NCI-H345 treated with DMSO at 0.1 percent for 48 hours (cell line): Measurements from ENCODE around the gene RPF1.
"Not testable (repeated sequence)": the region's sequence is repeated elsewhere in the genome, so short reads cannot be mapped to it uniquely, and the experiment has no call there.

ENCODE experiments used
- DNase-seq: peaks from one replicate; lab custom pipeline; 2025; ENCODE audit not compliant: unreplicated experiment; lab: John Stamatoyannopoulos, UW

Gene RPF1

DNA sequence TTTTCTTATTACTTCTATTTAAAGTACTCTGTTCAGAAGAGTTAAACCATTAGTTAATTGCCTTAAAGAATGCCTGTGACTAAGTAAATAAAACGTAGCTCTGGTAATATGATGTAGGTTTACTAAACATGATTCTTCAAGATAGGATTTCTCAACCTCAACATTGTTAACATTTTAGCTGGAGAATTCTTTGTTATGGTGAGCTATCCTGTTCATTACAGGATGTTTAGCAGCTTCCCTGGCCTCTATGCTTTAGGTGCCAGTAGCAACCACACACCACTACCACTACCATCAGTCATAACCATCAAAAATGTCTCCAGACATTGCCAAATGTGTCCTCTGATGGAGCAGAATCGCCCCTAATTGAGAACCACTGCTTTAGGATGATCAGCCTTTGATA, 10.7 kb downstream of the RPF1 start:
- no peak for DNase-seq

DNA sequence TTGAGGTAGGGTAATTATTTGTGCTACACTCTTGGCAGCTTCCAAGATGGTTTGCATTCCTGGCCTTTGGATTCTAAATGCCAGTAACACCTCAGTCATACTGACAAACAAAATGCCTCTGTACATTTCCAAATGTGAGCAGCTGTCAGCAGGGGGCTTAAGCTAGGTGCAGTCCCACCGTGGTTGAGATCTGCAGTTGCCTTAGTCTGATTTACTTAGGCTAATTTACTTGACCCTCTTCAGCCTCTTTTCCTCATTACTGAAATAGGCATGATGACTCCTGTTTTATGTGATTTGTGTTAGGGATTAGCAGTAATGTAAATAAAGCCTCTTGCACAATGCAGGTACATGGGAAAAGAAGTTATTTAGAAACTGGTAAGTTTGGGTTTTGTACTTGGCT, 13.7 kb downstream of the RPF1 start:
- no peak for DNase-seq

DNA sequence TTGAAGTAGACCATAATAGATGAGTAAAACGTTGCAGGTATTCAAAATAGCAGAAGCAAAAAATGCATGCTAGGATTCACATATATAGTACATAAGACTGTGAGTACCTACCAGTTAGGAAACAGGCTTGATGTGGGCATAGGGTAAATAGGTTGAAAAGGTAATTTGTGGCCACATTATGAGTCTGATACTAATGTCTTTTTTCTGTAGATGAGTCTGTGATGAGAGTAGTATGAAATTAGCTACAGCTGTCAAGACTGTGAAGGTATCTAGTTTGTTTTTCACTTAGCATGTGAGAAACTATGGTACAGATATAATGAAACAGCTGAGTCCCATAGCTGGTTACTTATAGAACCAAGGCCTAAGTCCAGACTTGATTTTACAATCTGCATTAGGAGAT, 14.7 kb downstream of the RPF1 start:
- no peak for DNase-seq

DNA sequence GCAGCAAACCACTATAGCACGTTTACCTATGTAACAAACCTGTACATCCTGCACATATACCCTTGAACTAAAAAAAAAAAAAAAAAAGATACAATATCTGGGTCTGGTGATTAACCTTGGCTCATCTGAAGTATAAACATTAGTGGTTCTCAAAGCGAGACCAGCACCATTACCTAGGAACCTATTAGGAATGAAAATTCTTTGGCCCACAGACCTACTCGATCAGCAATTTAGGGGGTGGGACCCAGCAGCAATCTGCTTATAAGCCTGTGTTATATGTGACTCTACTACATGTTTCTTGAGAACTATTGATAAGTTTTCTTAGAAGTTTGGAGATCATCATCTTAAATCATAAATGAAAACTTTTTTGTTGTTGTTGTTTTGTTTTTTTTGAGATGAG, 17.4 kb downstream of the RPF1 start:
- DNase-seq, result no peak

- DNase-seq, result no peak
Observed at GRCh38 chr1:84497631-84498275, 18.7 kb downstream of the RPF1 start.

DNA sequence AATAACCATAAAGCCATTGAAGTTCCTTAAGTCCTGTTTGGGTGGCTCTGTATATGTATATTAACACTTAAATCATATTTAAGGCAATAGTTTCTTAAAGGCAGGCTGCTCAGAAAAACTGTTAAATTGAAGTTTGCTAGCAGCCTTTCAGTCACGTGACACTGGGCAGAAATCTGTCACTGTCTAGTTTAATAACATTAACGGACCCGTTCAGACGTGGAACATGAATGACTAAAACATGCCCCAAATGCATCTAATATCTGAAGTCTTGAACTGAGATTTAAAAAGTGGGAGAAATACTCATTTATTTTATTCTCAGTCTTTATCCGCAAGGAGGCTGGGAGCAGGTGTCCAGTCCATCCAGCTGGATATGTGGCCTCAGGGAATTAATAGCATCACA, 23.9 kb downstream of the RPF1 start:
- no peak for DNase-seq

GRCh38 chr1:84504580-84505492, 25.8 kb downstream of the RPF1 start:
- DNase-seq, result no peak

DNA sequence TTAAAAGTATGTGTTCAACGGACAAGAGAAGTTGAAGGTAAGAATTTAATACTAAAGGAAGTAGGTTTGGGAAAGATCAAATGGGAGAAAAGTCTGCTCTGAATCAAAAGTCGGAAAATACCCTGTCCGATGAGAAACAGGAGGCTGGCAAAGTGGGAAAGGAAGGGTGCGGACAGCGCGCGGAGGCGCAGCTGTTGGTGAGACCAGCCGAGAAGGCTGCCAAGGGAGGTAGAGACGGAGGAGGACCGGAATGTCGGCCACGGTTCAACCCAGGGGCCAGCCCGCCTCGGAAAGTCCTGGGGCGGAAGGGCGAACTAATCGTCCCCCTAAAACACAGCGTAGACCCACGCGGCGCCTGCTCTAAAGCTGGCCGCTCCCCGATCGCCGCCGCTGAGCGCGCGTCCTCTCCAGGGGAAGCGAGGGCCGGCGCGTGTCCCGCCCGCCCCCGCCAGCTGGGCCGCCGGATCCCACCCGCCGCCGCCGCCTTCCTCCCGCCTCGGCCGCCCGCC, 26.5 kb downstream of the RPF1 start:
- peak; percentile 25 for DNase-seq

GRCh38 chr1:84506002-84506728, 27.1 kb downstream of the RPF1 start, which contains the start of the genes GNG5 and SPATA1:
GNG5 (minus strand) TSS chr1:84506581; CDS start chr1:84506091, 490 bp downstream.
SPATA1 (plus strand) TSS chr1:84506386; CDS start chr1:84516360, 9,974 bp downstream.
- DNase-seq, result peak; percentile 95

DNA sequence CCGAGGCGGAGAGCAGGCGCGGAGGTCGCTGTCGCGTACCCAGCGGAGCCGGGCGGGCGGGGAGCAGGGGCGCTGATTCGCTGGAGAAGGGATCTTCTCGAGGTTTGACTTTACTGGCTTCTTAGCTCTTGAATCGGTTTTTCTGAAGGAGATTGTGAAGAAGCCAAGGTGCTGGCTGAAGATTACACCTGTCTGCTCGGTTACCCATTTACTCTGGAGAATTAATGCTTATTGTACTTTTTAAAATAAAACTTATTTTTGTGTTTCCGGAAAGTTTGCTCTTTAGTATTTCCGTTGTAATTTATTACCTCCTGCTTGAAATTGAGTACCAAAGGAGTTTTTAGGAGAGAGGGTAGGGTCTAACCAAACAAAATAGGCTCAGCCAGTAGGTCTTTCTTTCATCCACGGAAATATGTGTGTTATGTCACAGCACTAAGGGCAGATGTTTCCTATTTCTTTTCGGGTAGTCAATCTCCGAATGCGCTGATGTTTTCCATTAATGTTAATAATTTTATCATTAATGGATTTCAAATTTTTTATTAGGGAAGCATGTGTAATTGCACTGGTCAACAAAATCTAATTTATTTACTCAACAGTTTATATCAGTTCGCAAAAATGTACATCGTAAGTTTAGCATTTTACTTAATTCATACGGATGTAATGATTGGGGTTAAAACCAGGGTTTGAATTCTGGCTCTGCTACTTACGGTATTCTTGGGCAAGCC, 27.8 kb downstream of the RPF1 start:
- DNase-seq, result peak; percentile 53

- DNase-seq, result not testable (repeated sequence)
Observed at GRCh38 chr1:84507887-84508286, 28.8 kb downstream of the RPF1 start.

DNA sequence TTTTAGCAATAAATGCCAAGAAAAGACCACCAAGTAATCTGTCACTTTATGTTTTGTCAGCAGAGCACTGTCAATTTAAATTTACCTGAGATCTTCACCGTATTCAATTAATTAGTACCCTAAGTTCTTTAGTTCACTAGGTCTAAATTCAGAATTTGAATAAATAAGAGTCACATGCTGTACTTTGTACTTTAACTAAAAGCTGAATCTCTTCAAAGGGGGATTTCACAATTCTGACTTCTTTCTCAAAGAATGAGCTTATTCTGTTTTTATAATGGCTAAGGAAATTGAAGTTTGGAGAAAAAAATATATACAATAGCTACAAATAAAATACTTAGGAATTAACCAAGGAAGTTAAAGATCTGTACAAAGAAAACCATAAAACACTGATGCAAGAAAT, 29.4 kb downstream of the RPF1 start:
- no peak for DNase-seq

- no peak for DNase-seq
Observed at GRCh38 chr1:84509029-84509428, 30.0 kb downstream of the RPF1 start.

GRCh38 chr1:84510165-84510564, 31.1 kb downstream of the RPF1 start:
- no peak for DNase-seq

GRCh38 chr1:84510668-84511067, 31.6 kb downstream of the RPF1 start:
- DNase-seq, result no peak

GRCh38 chr1:84524590-84524989, 45.5 kb downstream of the RPF1 start:
- DNase-seq, result no peak

DNA sequence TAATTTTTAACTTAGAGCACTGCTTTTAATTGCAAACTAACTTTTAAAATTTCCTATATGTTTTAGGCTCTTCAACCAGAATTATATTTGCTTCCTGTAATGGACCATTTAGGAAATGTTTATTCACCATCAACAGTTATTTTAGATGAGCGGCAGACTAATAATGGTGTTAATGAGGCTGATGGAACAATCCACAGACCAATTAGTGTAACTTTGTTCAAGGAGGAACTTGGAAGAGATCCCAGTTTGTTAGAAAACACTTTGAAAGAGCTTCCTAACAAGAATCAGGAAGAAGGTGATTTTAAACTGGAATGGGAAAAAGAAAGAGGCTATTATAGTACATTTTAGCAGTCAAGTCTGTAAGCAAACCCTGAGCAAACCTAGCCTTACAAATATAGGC, 46.7 kb downstream of the RPF1 start:
- DNase-seq, result no peak

GRCh38 chr1:84538599-84538998, 59.5 kb downstream of the RPF1 start:
- DNase-seq, result no peak

DNA sequence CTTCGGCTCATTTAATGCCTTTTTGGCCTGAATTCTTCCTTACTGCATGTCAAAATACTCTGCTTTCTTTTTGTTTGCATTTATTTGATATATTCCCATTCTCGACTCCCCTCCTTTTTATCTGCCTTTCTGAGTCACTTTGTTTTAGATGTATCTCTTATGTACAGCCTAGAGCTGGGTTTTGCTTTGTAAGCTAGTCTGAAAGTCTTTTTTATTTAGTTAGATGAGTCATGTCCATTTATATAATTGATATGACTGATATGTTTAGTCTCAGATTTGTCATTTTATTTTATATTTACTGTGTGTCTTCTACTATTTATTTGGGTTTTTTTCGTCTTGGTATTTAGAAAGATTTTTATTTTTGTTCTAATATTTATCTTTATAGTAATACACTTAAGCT, 60.9 kb downstream of the RPF1 start:
- no peak for DNase-seq

DNA sequence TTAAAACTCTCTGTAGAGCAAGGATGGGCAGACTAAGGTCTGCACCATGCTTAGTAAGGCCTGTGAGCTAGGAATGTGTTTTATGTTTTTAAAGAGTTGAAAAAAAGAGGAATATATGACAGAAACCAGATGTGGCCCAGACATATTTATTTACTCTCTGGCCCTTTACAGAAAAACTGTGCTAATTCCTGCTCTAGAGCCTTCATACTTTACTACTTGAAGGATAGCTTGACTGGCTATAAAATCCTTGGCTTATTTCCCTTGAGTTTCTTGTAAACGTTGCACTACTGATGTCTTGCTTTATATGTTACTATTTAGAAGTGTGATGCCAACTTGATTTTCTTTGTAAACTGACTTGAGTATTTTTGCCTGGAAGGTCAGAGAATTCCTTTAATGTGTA, 61.7 kb downstream of the RPF1 start:
- no peak for DNase-seq

- DNase-seq, result no peak
Observed at GRCh38 chr1:84541679-84542078, 62.6 kb downstream of the RPF1 start.
